GM19324 (cell line): ENCODE results near the gene KIF13A.
"Not testable (repeated sequence)": the region's sequence is repeated elsewhere in the genome, so short reads cannot be mapped to it uniquely, and the experiment has no call there.

Experiments
- ATAC-seq: cut with Tn5 transposase; IDR thresholded peaks from one replicate; pipeline ENCODE4 v1.9.1; 2021; ENCODE audit warnings: mild to moderate bottlenecking, moderate library complexity; ENCODE audit not compliant: unreplicated experiment, low FRiP score

Gene KIF13A

DNA sequence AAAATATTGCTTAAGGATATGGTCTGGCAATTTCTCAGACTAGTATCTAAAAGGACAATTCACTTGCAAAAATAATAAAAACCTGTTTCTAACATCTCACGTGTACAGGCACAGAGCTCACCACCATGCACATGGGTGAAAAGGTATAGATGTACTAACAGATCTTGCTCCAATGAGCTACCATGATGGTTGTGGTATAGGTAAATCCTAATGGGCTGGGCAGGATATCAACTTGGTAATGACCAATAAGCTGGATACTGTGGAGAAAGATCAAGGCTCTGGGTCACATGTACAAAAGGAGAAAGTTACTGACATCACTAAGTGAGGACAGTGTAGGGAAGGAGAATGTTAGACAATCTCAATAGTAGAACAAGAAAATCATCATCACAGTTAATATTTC lies 169.7 kb downstream of the KIF13A start:
- no peak for ATAC-seq

DNA sequence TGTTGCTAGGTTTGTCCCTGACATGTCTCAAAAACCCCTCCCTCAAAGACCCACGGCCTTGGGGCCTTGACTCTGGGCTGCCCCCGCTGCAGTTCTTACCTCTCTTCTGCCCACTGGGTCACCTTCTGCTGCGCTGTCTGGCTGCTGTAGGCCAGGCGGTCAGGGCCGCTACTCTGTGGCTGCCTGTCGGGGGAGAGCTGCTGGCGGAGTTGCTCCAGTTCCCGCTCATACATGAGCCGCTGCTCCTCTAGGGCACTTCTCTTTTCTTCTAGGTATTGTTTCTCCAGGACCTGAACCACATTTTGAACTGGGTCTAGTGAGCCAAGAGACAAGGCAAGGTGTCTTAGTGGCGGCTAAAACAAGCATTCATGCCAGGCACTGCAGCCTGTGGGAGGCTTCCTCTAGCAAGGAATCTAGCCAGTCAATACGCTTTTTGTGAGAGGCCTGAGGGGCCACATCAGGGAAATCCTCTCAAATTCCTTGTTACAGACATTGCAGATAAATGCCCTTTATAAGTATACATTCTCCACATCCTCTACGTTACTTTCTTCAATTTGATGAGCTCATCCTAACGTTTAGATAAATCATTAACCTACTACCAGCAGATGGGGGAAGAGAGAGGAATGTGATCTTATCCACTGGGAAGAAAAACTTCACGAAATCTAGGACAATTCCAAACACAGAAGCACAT lies 170.4 kb downstream of the KIF13A start:
- no peak for ATAC-seq

DNA sequence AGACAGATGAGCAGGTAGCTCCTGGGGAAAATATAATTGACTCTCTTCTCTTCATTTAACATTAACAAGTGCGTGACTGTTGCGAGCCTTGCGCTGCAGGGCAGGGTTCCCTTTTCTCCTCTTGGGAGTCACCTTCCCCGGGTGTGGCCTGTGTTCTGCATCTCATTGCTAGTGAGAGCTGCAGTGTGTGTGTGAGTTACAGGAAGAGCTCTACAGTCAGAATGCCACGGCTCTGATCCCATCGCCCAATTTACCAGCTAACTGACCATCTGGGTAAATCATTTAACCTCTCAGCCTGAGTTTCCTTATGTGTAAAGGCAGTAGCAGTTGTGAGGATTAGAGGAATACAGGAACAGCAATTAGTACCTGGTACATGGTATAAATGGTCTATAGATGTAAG lies 173.9 kb downstream of the KIF13A start:
- no peak for ATAC-seq

DNA sequence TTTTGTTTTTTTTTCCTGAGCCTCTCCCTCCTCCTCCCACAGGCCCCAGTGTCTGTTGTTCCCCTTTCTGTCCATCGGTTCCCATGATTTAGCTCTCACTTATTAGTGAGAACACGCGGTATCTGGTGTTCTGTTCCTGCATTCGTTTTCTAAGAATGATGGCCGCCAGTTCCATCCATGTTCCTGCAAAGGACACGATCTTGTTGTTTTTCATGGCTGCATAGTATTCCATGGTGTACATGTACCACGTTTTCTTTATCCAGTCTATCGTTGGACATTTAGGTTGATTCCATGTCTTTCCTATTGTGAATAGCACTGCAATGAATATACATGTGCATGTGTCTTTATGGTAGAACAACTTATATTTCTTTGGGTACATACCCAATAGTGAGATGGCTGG lies 175.1 kb downstream of the KIF13A start:
- no peak for ATAC-seq

DNA sequence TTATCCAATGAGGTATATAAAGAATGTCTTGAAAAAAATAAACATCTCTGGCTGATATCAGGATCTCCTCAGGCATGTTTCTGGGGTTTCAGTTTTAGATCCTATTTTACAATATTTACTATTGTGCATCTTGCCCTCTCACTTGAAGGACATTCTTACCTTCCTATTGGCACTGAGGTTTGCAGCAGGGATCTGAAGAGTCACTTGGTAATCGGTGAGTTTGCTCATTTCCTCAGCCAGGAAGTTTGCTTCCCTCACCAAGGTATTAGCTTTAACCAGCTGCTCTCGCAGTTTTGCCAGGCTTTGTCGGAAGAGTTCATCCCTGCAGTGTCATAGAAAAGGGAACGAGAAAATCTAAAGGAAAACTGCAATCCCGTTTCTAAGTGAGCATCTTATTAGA lies 178.8 kb downstream of the KIF13A start:
- ATAC-seq, result no peak

DNA sequence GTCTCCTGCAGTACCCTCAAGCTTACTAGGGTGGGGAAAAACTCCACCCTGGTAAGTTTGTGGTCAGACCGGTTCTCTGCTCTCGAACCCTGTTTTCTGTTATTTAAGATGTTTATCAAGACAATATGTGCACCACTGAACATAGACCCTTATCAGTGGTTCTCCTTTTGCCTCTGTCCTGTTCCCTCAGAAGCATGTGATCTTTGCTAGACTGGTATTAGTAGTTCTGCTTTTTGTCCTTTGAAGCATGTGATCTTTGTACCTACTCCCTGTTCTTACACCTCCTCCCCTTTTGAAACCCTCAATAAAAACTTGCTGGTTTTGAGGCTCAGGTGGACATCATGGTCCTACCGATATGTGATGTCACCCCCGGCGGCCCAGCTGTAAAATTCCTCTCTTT lies 180.0 kb downstream of the KIF13A start:
- ATAC-seq, result not testable (repeated sequence)

DNA sequence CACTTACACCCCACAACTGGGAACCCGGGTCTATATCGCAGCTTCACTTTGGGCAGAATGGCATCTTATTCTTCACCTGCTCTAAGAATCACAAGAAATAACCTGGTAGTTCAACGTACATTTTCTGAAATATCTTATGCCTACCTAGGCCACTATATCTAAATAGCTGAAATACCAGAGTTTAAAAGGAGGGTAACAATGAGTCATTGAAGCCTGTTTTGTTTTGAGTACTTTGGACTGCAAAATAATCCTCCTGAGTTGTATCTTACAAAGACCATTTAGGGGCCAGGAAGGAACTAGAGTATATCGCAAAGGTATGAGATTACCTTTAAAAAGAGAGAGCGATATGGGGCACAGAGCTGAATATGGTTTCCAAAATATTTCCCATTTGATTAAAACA lies 184.0 kb downstream of the KIF13A start:
- no peak for ATAC-seq

DNA sequence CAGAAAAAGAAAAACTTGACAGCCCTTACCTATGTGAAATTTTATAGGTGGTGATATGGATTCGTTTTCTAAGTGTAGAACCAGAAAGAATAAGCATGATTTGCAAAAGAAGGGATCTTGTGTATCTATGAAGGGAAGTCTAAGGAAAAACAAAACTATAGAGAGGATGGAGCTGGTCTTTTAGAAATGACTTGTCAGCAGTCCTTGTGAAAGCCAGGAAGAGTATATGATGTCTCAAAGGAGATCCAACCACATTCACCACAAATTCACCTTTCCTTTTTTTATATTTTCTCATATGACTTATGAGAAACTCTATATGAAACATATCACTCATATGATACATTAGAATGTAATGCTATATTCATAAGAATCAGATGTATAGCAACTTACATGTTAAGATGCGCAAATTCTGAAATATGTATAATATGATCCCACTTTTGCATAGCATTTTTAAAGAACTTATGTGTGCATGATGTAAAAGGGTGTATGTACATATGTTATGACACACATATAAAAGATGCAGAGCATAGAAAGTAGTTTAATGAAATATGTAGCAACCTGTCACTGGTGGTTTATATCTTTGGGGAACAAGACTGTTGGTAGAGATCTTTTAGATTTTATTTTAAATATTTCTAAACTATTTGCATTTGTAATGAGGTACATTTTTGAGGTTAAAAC lies 188.8 kb downstream of the KIF13A start:
- ATAC-seq, result no peak

DNA sequence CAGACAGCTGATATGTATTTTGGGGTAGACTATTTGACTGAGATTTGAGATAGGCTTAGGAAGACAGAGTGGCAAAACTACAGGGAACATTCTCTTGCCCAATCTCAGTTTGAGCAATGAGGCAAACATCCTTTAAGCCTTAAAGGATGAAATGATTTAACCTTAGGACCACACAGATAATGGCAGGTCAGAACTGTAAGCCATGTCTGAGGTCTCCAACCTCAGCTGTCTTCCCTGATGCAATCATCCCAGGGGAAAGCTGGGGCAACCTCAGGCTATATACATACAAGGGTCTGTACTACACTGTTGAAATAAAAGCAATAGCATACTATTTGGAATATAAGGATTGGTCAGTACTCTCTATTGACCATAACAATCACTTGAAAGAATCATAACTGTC lies 196.9 kb downstream of the KIF13A start:
- no peak for ATAC-seq

DNA sequence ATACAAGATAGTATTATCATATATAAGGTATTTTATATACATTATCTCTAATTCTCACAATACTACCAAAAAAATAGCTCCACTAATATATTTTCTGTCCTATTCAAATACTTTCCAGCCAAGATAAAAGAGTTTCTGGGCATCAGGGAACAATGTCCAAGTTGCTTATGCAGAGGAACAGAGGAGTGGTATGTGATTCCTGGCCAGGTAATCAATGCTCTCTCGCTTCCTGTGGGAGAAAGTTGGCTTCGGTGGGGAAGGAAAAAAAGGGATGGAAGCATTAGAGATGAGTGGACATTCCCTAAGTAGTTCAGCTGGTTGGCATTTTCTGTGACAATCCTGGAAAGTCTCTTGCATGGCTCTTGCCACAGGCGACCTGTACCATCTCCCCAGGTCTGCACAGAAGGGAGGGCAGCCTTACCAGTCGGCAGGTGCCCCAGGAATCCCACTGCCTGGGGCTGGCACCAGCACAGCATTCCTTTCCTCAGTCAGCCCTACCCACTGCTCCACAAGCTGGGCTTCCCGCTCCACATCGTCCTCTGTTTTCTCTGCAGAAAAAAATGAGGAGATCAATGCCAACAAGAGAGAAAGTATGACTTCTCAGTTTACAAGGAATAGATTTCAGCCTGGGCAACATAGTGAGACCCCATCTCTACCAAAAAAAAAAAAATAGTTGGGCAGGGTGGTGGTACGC lies 202.2 kb downstream of the KIF13A start:
- no peak for ATAC-seq

DNA sequence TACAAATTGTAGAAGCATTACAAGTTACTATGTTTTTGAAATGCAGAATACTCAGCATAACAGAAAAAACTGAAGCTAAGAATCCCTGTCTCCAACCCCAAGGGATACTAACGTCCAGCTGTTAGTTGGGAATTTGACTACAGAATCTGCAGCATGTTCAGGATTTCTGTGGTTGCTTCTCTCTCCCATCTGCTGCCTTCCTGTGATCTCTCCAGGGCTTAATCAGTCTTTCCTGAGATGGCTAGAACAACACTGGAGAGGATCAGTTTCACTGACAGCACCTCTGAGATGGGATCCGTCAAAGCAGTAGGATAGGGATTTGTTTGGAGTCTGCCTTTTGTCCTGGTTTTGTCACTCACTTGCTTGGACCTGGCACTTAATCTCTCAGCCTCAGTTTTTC lies 207.4 kb downstream of the KIF13A start:
- ATAC-seq, result no peak

DNA sequence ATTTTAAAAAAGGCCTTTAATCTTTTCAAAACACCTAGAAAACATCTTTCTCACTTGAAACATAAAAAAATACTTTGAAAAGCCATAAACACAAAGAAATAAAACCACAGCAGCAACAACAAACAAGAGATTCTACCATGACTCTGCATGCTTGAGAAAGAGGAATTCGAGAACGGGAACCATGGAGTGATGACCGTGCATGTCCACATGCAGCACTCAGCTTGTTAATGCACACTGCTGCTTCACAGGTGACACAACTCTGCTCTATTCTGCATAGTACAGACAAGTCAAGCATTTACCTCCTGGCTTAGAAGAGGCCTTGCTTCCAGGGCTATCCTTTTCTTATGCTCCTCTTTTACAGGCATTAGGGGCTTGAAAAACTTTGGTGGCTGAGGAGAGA lies 215.8 kb downstream of the KIF13A start:
- ATAC-seq, result no peak

DNA sequence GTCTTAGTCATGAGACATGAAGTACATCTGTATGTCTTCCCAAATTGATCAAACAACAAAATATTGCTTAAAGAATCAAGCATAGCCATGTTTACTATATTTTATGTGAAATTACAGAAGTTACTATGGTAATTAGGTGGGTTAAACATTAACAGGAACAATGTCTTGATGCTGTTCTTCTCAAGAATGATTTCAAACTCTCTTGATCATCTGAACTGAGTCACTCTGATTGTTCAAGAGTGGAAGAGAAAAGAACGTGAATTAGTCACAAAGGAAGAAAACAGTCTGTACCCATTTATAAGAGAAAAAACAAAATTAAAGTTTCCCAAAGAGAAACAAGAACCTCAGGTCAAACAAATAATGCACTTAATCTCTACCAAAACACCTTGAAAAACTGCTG lies 218.6 kb downstream of the KIF13A start:
- ATAC-seq, result no peak

DNA sequence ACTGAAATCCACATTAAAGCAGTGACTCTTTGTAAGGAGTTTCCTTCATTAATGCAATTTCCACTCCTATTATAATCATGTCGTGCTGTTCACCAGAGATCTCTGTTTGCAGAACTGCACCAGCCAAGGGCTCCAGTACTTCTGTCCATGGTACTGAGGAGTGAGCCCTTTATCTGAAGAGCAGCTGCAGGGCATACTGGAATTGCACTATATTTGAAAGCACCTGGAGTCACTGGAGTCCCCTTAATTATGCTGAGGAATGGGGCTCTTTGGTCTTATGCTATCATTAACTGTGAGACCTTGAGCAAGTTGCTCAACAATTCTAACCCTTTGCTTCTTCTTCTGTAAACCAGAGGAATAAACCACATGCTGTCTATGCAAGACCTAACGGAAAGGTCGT lies 219.0 kb downstream of the KIF13A start:
- no peak for ATAC-seq

DNA sequence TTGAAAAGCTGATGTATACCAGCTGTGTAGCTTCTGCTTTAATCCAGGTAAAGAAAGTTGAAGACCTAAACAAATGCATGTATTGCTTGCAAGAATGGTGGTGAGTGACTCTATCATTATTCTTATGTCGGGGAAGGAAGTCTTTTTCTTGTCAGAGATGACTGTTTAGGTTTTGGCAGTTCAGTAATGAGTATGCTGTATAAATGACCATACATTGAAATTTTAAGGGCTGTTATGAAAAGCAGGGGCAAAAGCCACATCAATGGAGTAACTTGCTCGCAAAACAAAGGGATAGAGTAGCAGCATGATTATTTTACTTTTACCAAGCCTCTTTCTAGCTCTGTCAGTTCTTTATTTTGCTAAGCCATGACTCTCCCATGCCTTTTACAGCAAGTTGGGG lies 224.8 kb downstream of the KIF13A start:
- no peak for ATAC-seq

DNA sequence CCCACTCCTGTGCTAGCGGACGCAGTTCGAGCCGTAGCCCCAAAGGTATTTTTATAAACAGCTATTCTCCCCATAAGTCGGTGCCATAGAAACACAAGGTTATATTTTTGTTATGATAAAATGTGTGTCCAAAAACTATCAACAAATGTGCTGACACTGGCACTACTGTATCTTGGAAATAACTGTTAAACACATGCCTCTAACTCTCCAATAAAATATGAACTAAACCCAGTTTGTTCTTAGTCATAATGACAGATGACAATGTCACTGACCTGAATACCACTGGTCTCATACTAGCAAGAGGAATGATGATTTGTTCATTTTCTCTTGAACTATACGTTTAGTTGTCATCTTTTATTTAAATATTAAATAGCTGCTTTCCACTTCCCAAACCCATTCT lies 229.3 kb downstream of the KIF13A start:
- ATAC-seq, result no peak

DNA sequence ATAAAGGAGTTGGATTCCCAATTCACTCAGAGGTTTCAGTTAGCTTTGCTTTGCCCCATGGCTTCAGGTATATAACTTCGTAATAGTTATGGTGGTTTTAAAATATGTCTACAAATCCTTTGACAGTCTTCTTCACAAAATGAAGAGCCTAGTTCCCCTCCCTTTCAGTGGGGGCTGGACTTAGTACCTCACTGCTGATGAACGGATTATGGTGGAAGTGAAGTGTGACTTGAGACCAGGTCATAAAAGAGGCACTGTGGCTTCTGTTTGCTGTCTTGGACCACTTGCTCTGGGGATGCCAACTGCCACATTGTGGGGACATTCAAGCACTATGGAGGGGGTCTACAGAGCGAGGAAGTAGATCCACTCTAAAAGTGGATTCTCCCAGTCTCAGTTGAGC lies 233.2 kb downstream of the KIF13A start:
- ATAC-seq, result no peak

DNA sequence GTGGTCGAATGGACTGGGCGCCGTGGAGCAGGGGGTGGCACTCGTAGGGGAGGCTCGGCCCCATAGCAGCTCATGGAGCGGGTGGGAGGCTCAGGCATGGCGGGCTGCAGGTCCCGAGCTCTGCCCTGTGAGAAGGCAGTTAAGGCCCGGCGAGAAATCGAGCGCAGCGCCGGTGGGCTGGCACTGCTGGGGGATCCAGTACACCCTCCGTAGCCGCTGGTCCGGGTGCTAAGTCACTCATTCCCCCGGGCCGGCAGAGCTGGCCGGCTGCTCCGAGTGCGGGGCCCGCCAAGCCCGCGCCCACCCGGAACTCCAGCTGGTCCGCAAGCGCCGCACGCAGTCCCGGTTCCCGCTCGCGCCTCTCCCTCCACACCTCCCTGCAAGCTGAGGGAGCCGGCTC lies 242.1 kb downstream of the KIF13A start:
- not testable (repeated sequence) for ATAC-seq

DNA sequence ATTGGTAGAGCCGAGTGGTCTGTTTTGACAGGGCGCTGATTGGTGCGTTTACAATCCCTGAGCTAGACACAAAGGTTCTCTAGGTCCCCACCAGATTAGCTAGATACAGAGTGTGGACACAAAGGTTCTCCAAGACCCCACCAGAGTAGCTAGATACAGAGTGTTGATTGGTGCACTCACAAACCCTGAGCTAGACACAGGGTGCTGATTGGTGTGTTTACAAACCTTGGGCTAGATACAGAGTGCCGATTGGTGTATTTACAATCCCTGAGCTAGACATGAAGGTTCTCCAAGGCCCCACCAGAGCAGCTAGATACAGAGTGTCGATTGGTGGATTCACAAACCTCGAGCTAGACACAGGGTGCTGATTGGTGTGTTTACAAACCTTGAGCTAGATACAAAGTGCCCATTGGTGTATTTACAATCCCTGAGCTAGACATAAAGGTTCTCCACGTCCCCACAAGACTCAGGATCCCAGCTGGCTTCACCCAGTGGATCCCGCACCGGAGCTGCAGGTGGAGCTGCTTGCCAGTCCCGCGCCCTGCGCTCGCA lies 242.6 kb downstream of the KIF13A start:
- ATAC-seq, result not testable (repeated sequence)

DNA sequence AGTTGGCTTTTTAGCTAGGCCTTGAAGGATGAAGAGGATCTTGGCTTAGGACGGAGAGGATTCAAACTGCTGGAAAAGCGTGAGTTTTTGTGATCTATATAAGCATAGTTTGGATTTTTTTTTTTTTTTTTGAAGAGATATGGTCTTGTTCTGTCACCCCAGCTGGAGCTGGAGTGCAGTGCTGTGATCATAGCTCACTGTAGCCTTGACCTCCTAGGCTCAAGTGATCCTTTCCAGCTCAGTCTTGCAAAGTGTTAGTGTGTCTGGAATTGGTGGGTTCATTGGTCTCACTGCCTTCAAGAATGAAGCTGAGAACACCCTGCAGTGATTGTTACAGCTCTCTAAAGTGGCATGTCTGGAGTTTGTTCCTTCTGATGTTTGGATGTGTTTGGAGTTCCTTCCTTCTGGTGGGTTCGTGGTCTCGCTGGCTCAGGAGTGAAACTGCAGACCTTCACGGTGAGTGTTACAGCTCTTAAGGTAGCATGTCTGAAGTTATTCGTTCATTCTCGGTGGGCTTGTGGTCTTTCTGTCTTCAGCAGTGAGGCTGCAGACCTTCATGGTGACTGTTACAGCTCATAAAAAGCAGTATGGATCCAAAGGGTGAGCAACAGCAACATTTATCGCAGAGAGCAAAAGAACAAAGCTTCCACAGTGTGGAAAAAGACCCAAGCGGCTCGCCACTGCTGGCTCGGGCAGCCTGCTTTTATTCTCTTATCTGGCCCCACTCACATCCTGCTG lies 243.2 kb downstream of the KIF13A start:
- ATAC-seq, result no peak

DNA sequence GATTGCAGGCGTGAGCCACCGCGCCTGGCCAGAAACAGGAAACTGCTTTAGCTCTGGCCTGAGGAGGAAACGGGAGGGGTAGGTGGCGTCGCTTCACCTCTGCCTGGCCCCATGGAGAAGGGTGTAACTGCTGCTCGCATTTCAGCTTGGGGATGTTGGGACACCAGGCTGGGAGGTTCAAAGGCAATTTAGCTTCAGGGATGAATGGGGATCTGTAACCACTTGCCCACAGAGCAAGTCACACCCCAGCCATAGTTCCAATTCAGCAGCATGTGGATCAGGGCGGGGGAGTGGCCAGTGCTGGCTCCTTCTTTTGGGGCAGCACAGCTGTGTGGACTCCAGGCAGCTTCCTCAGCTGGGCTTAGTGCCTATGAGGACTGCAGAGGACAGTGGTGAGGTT lies 245.9 kb downstream of the KIF13A start:
- no peak for ATAC-seq
